Muscle of back (tissue), 11 donors: ENCODE data around the gene SIAE. TPM values are rescaled to one million over a fixed set of nuclear protein-coding genes. Genes with fewer than 3 reads are reported as not detected.
A peak's percentile ranks its signal among the peaks of the same experiment; 100 is the strongest.

Source experiments
- DNase-seq, 3 donors: peaks; one replicate each; pipeline versions ENCODE4 v3.0.0 to v3.0.0-alpha.2; 2013
- polyA plus RNA-seq, 10 donors: library from polyadenylated mRNA; unstranded; fragments of 120-200 nt; gene quantifications; one replicate each; pipeline ENCODE4 v1.2.1, GENCODE V29; 2013; ENCODE audit not compliant: insufficient read length in 10 of 10

Gene SIAE
- polyA plus RNA-seq, 10 donors: 4.1 to 8.9 (median 7.2) TPM

DNA sequence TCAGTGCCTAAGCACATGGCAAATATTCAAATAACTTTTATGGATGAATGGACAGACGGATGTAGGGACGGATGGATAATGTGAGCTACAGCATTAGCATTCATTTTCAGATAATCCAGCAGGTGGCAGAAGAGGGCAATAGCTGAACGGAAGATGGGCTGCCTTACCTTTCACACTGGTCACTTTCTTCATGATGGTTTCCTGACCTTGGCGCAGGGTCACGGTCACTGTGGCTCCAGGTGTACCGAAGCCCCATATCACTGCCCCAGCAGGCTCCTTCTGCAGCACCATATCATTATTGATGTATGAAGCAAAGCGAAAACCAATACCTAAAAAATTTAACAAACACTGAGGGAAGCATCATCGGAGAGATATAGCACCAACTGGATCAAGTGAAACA, 4.3 kb downstream of the SIAE start:
- DNase-seq: peak; percentile 18 to 68 (median 53)

DNA sequence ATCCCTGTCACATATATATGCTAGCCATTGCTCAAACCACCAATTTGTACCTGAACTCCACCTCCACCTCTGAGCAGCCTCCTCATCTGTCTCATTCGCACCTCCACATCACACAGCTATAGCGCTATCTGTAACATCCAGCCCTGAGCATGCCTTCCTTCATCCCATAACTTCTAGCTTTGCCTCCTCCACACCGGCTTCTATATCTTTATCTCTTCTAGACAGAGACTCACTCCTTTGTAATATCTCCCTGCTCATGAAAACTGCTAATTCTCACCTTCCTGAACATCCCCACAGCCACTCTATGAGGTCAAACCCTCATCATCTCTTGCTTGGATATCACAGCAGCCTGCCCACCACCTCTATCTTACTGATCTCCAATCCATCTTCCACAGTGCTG, 5.9 kb downstream of the SIAE start:
- no peak for DNase-seq

- no peak for DNase-seq
Measured at GRCh38 chr11:124663861-124664260, 9.7 kb downstream of the SIAE start.

- DNase-seq: no peak
Measured at GRCh38 chr11:124662106-124662505, 11.4 kb downstream of the SIAE start.

DNA sequence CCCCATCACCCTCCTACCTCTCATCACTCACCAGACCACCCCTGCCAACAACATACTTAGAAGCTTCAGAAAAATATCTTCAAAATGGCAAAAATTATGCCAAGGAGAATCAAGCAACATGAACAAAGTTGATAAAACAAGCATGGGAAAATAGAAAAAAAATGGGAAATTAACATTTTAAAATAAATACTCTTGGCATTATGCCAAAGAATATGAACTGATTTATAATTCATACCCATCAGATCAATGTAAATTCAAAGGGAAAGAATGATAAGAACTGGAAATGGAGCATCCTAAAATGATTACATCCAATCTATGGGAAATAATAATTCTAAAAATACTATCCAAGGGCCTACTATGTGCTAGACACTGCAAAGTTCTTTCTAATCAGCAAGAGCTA, 12.0 kb downstream of the SIAE start:
- DNase-seq: no peak

GRCh38 chr11:124658986-124659385, 14.6 kb downstream of the SIAE start:
- no peak for DNase-seq

GRCh38 chr11:124658501-124658900, 15.0 kb downstream of the SIAE start:
- DNase-seq: no peak

GRCh38 chr11:124657904-124658303, 15.6 kb downstream of the SIAE start:
- no peak for DNase-seq

DNA sequence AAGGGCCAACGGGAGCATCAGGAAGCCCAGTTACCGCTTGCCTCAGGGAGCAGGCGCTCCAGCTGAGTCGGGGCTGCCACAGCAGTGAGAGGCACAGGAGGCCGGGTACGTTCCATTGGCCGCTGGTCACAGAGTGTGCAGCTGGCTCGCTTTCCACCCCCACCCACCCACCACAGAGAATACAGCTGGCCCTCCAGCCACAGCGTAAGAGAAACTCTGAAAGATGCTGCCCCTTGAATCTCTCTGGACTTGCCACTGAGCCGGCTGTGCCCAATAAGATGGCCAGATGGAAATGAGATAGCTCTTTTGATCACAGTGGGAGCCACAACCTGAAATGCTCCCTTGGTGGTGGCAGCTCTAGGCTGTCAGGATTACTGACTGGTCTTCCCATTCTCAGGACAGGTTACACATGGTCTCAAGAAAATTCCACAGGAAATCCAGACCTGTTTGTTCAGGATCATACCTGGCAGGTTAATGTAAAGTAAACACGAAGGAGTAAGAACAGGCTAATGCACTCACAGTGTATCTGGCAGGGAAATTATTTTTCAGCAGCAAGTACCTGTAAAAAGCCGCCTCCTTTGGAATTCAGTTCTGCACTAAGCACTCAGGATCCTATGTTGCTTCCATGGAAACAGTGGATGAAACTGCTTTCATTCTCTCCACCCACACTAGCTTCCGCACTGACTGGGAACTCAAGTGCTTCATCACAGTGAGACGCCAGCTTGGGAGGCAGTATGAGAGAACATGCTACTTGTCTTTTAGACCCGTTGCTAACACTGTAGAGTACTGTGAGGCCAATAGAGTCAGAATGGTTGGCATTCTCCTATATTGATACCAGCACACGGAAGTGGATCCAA, 16.5 kb downstream of the SIAE start:
- DNase-seq: peak in 1 of 3 donors; percentile 25

DNA sequence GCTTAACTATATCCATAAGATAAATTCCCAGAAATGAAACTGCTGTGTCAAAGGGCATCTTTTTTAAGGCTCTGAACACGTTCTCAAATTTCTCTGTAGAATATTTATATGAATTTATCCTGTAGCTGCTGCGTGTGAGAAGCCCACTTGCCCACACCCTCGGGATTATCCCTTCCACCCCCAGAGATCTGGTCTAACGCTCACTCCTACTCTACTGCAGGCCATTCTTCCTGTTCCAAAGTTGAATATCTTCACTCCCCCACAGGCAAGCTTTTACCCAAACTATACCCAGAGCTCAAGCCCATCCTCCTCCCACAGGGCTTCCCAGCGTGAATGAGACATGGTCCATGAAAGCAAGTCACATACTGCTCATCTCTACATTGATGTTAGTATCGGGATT, 24.9 kb downstream of the SIAE start:
- DNase-seq: no peak

GRCh38 chr11:124646148-124646547, 27.4 kb downstream of the SIAE start:
- DNase-seq: no peak

DNA sequence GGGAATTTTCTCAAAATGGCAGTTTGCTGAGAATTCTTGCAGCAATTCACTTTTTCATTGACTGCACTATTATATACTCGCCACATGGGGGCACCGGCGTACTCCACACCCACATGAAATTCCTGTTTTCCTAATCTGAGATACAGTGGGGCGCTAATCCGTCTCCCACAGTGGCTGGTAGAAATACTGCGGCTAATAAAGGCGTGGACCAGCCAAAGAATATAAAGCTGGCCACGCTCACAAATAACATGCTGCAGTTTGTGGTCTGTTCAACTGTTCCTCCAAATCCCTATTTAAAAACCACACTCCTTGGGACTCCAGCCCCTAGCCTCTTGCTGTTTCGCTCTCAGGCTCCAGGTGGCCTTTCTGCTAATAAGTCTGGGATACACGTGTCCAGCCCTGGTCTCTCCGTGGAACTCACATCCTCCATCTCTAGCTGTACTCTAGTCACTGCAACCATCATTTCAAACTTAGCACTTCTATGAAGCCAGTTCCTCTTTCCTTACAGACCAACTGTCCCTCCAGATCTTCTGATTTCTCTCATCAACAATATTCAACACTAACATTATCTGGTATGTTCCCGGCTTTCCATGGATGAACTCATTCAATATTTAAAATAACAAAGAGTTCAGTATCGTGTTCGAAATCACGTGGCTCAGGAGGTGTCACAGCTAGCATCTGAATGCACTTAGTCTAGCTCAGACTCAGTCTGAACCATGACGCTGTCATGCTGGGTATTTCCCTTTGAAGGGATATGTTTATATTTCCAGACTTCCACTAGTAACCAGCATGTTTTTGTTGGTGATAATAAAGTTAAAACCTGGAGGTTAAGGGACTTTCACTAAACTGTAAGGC, 28.9 kb downstream of the SIAE start:
- peak; percentile 51 to 83 (median 62) for DNase-seq

GRCh38 chr11:124643605-124644425, 29.7 kb downstream of the SIAE start:
- peak; percentile 13 to 69 (median 18) for DNase-seq

- no peak for DNase-seq
Measured at GRCh38 chr11:124643042-124643604, 30.4 kb downstream of the SIAE start.

DNA sequence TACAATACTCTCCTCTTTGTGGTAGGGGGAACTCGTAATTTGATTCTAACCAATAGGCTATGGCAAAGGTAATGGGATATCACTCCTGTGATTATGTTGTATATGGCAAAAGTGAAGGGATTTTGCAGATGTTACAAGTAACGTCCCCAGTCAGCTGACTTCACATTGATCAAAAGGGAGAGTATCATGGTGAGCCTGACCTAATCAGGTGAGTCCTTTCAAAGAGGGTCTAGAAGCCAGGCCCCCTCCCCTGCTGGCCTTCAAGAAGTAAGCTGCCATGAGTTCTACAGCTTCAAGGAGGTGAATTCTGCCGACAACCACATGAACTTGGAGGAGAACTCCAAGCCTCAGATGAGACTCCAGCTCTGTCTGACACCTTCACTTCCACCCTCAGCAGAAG, 30.9 kb downstream of the SIAE start:
- DNase-seq: no peak

DNA sequence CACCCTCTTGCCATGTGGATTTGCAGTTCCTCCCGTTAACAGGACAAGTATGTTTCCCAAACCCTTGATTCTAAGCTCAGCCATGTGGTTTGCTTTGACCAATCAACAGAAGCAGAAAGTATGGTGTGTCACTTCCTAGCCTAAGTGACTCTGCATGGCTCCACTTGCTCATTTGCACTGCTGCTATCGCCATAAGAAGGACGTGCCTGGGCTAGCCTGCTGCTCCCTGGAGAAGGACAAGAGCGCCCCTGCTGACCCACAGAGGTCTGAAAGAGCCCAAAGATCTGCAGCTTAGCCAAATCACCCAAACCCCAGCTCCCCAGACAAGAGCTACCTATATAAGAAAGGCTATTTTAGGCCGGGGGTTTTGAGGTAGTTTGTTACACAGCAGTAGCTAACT, 32.9 kb downstream of the SIAE start:
- DNase-seq: no peak

DNA sequence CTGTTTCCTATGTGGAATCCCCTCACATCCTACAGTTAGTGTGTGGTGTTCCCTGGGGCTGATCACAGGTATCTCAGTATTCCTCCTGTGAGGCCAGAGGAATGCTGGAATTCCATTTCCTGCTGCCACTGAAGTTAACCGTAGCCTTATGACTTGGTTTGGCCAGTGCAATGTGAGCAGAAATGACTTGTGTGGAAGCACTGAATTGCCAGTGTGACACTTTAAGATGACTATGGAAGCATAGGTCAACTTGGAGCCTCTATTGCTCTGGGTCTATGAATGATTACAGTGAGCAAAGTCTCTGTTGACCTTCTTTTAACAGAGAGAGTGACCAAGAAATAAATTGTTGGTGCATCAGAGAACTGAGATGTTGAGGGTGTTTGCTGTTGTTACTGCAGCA, 34.4 kb downstream of the SIAE start:
- DNase-seq: no peak

GRCh38 chr11:124638500-124638899, 35.0 kb downstream of the SIAE start:
- no peak for DNase-seq

- DNase-seq: no peak
Measured at GRCh38 chr11:124635932-124636331, 37.6 kb downstream of the SIAE start.

DNA sequence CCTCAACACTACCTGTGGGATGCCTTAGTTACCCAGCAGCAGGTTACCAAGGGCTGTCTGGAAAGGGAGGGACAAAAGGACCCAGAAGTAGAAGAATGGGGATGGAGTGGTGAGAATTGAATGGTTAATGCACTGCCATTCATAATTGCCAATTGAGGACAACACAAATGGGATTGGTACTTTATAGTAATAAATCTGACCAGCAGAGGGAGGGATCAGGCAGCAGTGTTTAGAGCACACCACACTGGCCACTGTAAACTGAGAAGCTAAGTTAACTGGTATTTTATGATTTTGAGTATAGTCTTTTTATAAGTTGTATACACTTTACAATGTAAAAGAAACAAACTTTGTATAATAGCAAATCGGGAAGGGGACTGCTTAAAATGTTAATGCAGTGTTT, 40.2 kb downstream of the SIAE start:
- DNase-seq: no peak

DNA sequence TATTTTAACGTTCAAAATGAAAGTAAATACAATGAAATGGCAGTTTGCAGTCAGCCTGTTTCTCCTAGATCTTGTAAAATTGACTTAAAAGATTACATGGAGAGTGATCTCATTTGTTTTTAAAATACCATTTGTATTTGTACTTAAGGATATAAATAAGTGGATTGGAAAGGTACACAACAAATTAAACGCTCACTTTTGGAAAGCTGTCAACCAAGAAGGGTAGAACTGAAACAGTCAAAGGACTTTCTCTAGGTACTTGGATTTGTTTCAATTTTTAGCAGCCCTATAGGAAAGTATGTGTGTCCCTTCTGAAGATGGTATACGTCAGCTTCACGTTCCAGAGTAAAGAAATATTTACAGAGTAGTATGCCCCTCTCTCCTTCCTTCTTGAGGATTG, 43.6 kb downstream of the SIAE start:
- DNase-seq: no peak

DNA sequence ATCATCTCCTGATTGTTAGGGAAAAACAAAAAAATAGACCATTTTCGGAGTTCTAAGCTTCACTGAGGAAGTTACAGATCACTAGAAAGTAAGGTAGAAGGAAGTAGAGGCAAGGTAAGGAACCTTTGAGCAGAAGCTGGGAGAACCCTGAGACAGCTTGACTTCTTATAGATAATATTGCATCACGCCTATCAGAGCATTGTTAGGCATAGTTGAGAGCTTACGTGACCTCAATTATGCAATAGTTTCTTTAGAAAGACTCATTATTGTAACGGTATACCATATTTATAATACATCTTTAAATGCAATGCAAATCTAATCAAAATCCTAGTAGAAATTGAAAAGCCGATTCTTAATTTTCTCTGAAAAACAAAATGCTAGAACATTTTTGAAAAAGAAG, 46.0 kb downstream of the SIAE start:
- no peak for DNase-seq
